Liver (tissue), 9 donors: ENCODE data around the gene CCDC158. TPM values are rescaled to one million over a fixed set of nuclear protein-coding genes. Genes with fewer than 3 reads are reported as not detected.

Experiments used
- DNase-seq: peaks from one replicate; pipeline ENCODE4 v3.0.0-alpha.2; 2017; ENCODE audit warnings: low spot score
- H3K27ac ChIP-seq, 2 donors: one replicate each; pipeline ENCODE4 v1.7.0; 2013; ENCODE audit warnings: inconsistent platforms in 2 of 2, low read length in 2 of 2, control low read depth in 1 of 2, low read depth in 1 of 2, mild to moderate bottlenecking in 1 of 2
- H3K27me3 ChIP-seq, 4 donors: one replicate each; pipeline versions ENCODE4 v1.6.1 to v1.7.0; 2013; ENCODE audit warnings: low read length in 3 of 4, inconsistent platforms in 1 of 4, mild to moderate bottlenecking in 1 of 4, moderate library complexity in 1 of 4; ENCODE audit not compliant: control insufficient read depth in 4 of 4, insufficient read depth in 4 of 4
- H3K36me3 ChIP-seq, 4 donors: one replicate each; pipeline versions ENCODE4 v1.6.1 to v1.7.0; 2013; ENCODE audit warnings: low read length in 3 of 4, mild to moderate bottlenecking in 3 of 4, low read depth in 1 of 4, moderate library complexity in 1 of 4; ENCODE audit not compliant: control insufficient read depth in 4 of 4, insufficient read depth in 3 of 4
- H3K4me1 ChIP-seq, 4 donors: one replicate each; pipeline versions ENCODE4 v1.6.1 to v1.7.0; 2013; ENCODE audit warnings: low read length in 3 of 4, mild to moderate bottlenecking in 3 of 4, moderate library complexity in 1 of 4; ENCODE audit not compliant: control insufficient read depth in 4 of 4, insufficient read depth in 4 of 4
- H3K4me3 ChIP-seq, 3 donors: one replicate each; pipeline versions ENCODE4 v1.6.1 to v1.7.0; 2013; ENCODE audit warnings: low read length in 3 of 3, control low read depth in 1 of 3, low read depth in 1 of 3, mild to moderate bottlenecking in 1 of 3
- H3K9ac ChIP-seq, 2 donors: one replicate each; pipeline ENCODE4 v1.7.0; 2013; ENCODE audit warnings: low read length in 2 of 2, mild to moderate bottlenecking in 2 of 2, moderate library complexity in 2 of 2, control low read depth in 1 of 2, low read depth in 1 of 2
- H3K9me3 ChIP-seq, 4 donors: one replicate each; pipeline versions ENCODE4 v1.6.1 to v1.7.0; 2013; ENCODE audit warnings: low read length in 3 of 4; ENCODE audit not compliant: control insufficient read depth in 4 of 4
- ATF3 ChIP-seq: IDR thresholded peaks from 2 replicates; pipeline ENCODE4 v1.6.1; 2016; ENCODE audit warnings: antibody characterized with exemption
- FOXA1 ChIP-seq: IDR thresholded peaks from 2 replicates; pipeline ENCODE4 v1.6.1; 2016; ENCODE audit warnings: antibody characterized with exemption
- HNF4A ChIP-seq, 2 donors: conservative IDR thresholded peaks; 2 replicates each; pipeline ENCODE4 v1.6.1; 2016; ENCODE audit warnings: antibody characterized with exemption in 2 of 2, mild to moderate bottlenecking in 2 of 2
- HNF4G ChIP-seq: IDR thresholded peaks from 2 replicates; pipeline ENCODE4 v1.6.1; 2016; ENCODE audit warnings: antibody characterized with exemption
- JUND ChIP-seq, 2 donors: IDR thresholded peaks; 2 replicates each; pipeline ENCODE4 v1.6.1; 2016; ENCODE audit warnings: antibody characterized with exemption in 2 of 2
- MAX ChIP-seq: IDR thresholded peaks from 2 replicates; pipeline ENCODE4 v1.6.1; 2016; ENCODE audit warnings: antibody characterized with exemption
- NR2F2 ChIP-seq: IDR thresholded peaks from 2 replicates; pipeline ENCODE4 v1.6.1; 2016; ENCODE audit warnings: antibody characterized with exemption
- RAD21 ChIP-seq, 2 donors: IDR thresholded peaks; 2 replicates each; pipeline ENCODE4 v1.6.1; 2016; ENCODE audit warnings: antibody characterized with exemption in 2 of 2, mild to moderate bottlenecking in 2 of 2
- REST ChIP-seq: IDR thresholded peaks from 2 replicates; pipeline ENCODE4 v1.6.1; 2016; ENCODE audit warnings: antibody characterized with exemption, mild to moderate bottlenecking
- RXRA ChIP-seq, 2 donors: IDR thresholded peaks; 2 replicates each; pipeline ENCODE4 v1.6.1; 2017 to 2018; ENCODE audit warnings: antibody characterized with exemption in 2 of 2, mild to moderate bottlenecking in 1 of 2
- SP1 ChIP-seq: IDR thresholded peaks from 2 replicates; pipeline ENCODE4 v1.6.1; 2018; ENCODE audit warnings: antibody characterized with exemption, mild to moderate bottlenecking
- TAF1 ChIP-seq: conservative IDR thresholded peaks from 2 replicates; pipeline ENCODE4 v1.6.1; 2016; ENCODE audit warnings: antibody characterized with exemption, mild to moderate bottlenecking
- YY1 ChIP-seq: IDR thresholded peaks from 2 replicates; pipeline ENCODE4 v1.6.1; 2016; ENCODE audit warnings: antibody characterized with exemption, mild to moderate bottlenecking
- WGBS: extraction: QIAGEN DNeasy Blood & Tissue Kit; methylation state at CpG from one replicate; pipeline ENCODE4 v1.1.7; 2013; 5-methylcytosine and 5-hydroxymethylcytosine counted together
- polyA plus RNA-seq, 2 donors: library from polyadenylated mRNA; stranded (reverse) in 1 of 2; unstranded in 1 of 2; fragments of 200-250 nt in 1 of 2; fragments of >200 nt in 1 of 2; fragmentation: Nextera tagmentation in 1 of 2; extraction: Ambion mirVana in 1 of 2; gene quantifications; one replicate each; pipeline versions ENCODE4 v1.2.1 to v1.2.3, GENCODE V29; 2013 to 2015
- total RNA-seq, 2 donors: library from RNA; depleted of rRNA; stranded (reverse); fragments of >200 nt; gene quantifications; one replicate each; pipeline ENCODE4 v1.2.3, GENCODE V29; 2014
- donor health status: healthy.
- donor health status: healthy.
- donor health status: healthy.
- donor health status: healthy.
- donor health status: healthy.

CCDC158 gene
- total and polyA plus RNA-seq, 4 donors = 0.28 to 4.0 (median 1.1) TPM

- peaks cover 0 to 10% (median 0%) of the 10 kb centered on the region in 4 donors for H3K36me3 ChIP-seq
- DNase-seq = no peak
- WGBS = 72% methylated on average over 7 of the region's 7 CpGs
- H3K9me3 ChIP-seq = no peaks in the 10 kb centered on the region
- peak in 1 of 2 donors; percentile 11 for TF ChIP-seq HNF4A (conservative IDR thresholded peaks at IDR 0.05)
- TF ChIP-seq RAD21 (IDR thresholded peaks at IDR 0.05) = no peak
- peaks cover 2 to 39% (median 31%) of the 10 kb centered on the region in 4 donors for H3K4me1 ChIP-seq
- peak overlapping the region; percentile 77 to 86 (median 85) for H3K4me3 ChIP-seq
- H3K27me3 ChIP-seq = no peaks in the 10 kb centered on the region
- H3K27ac ChIP-seq = peak overlapping the region; percentile 84 to 95
- H3K9ac ChIP-seq = peak overlapping the region; percentile 85 to 97
Observed at GRCh38 chr4:76305033-76305687, 115.8 kb downstream of the CCDC158 start.

GRCh38 chr4:76302826-76303438, 118.0 kb downstream of the CCDC158 start:
- WGBS = 90% methylated on average over 3 of the region's 3 CpGs
- Histone ChIP-seq H3K27ac (no peak overlapping the region), H3K4me1 (peaks cover 0 to 24% (median 17%) of the 10 kb centered on the region in 4 donors)

GRCh38 chr4:76301775-76302162, 119.2 kb downstream of the CCDC158 start:
- TF ChIP-seq YY1 (peak; percentile 8), ATF3 (peak; percentile 2), HNF4G (no peak)
- no peaks in the 10 kb centered on the region for H3K36me3 ChIP-seq
- no peaks in the 10 kb centered on the region for H3K27me3 ChIP-seq
- H3K27ac ChIP-seq = peak overlapping the region; percentile 53 to 85
- peak overlapping the region in 1 of 2 donors; percentile 42 for H3K9ac ChIP-seq
- H3K4me1 ChIP-seq = peaks cover 0 to 22% (median 17%) of the 10 kb centered on the region in 4 donors
- 21% methylated on average over 1 of the region's 1 CpG for WGBS
- no peaks in the 10 kb centered on the region for H3K9me3 ChIP-seq
- H3K4me3 ChIP-seq = no peak overlapping the region
- no peak for DNase-seq

More at GRCh38 chr4:76302826-76303438, 118.0 kb downstream of the CCDC158 start:
- TF ChIP-seq RAD21 (IDR thresholded peaks at IDR 0.05) (peak in 1 of 2 donors; percentile 12), JUND (IDR thresholded peaks at IDR 0.05) (no peak), FOXA1 (no peak)
- no peak for DNase-seq
- Histone ChIP-seq H3K4me3 (no peak overlapping the region), H3K9ac (no peak overlapping the region), H3K9me3 (no peaks in the 10 kb centered on the region), H3K27me3 (no peaks in the 10 kb centered on the region), H3K36me3 (no peaks in the 10 kb centered on the region)

- no peak for DNase-seq
- Histone ChIP-seq H3K9me3 (no peaks in the 10 kb centered on the region), H3K4me1 (peaks cover 0 to 21% (median 17%) of the 10 kb centered on the region in 4 donors), H3K9ac (peak overlapping the region in 1 of 2 donors; percentile 42), H3K4me3 (no peak overlapping the region), H3K27ac (peak overlapping the region; percentile 53 to 85), H3K36me3 (no peaks in the 10 kb centered on the region), H3K27me3 (no peaks in the 10 kb centered on the region)
- 91% methylated on average over 4 of the region's 4 CpGs for WGBS
- no peak for TF ChIP-seq HNF4G
- no peak for TF ChIP-seq NR2F2
- peak in 1 of 2 donors; percentile 24 for TF ChIP-seq HNF4A (conservative IDR thresholded peaks at IDR 0.05)
- TF ChIP-seq JUND (IDR thresholded peaks at IDR 0.05) = peak; percentile 62 to 97
- peak; percentile 76 for TF ChIP-seq REST
- peak; percentile 92 for TF ChIP-seq YY1
- no peak for TF ChIP-seq SP1
- TF ChIP-seq RAD21 (IDR thresholded peaks at IDR 0.05) = peak in 1 of 2 donors; percentile 10
- no peak for TF ChIP-seq TAF1
- peak in 1 of 2 donors; percentile 19 for TF ChIP-seq RXRA (IDR thresholded peaks at IDR 0.05)
- TF ChIP-seq MAX = peak; percentile 37
Observed at GRCh38 chr4:76301068-76301774, 119.7 kb downstream of the CCDC158 start.
